Central memory CD8-positive, alpha-beta T cell (primary cell): Measurements from ENCODE around the gene SMAD5.

Source experiments
- ATAC-seq: fragments of 150-1000 bp; cut with Tn5 transposase; replicated peaks from 2 replicates; pipeline ENCODE4 v1.10.0; 2022; ENCODE audit warnings: mild to moderate bottlenecking, moderate FRiP score, moderate number of reproducible peaks; ENCODE audit not compliant: poor library complexity, severe bottlenecking; ENCODE audit errors: extremely low read depth
- DNase-seq, 2 donors: peaks; one replicate each; pipeline ENCODE4 v3.0.0; 2021; ENCODE audit warnings: low spot score in 2 of 2
- H3K27ac Mint-ChIP-seq: one replicate; pipeline ENCODE4 v1.8.0; 2022; ENCODE audit warnings: low read depth, mild to moderate bottlenecking, moderate library complexity, mixed read lengths
- H3K27me3 Mint-ChIP-seq: one replicate; pipeline ENCODE4 v1.8.0; 2022; ENCODE audit warnings: mixed read lengths
- H3K36me3 Mint-ChIP-seq: one replicate; pipeline ENCODE4 v1.8.0; 2022; ENCODE audit warnings: mild to moderate bottlenecking, moderate library complexity, mixed read lengths; ENCODE audit not compliant: insufficient read depth
- H3K4me1 Mint-ChIP-seq: one replicate; pipeline ENCODE4 v1.8.0; 2022; ENCODE audit warnings: mixed read lengths
- H3K4me3 Mint-ChIP-seq: one replicate; pipeline ENCODE4 v1.8.0; 2022; ENCODE audit warnings: mild to moderate bottlenecking, moderate library complexity, mixed read lengths
- H3K9me3 Mint-ChIP-seq: one replicate; pipeline ENCODE4 v1.8.0; 2022; ENCODE audit warnings: mixed read lengths

The SMAD5 gene

DNA sequence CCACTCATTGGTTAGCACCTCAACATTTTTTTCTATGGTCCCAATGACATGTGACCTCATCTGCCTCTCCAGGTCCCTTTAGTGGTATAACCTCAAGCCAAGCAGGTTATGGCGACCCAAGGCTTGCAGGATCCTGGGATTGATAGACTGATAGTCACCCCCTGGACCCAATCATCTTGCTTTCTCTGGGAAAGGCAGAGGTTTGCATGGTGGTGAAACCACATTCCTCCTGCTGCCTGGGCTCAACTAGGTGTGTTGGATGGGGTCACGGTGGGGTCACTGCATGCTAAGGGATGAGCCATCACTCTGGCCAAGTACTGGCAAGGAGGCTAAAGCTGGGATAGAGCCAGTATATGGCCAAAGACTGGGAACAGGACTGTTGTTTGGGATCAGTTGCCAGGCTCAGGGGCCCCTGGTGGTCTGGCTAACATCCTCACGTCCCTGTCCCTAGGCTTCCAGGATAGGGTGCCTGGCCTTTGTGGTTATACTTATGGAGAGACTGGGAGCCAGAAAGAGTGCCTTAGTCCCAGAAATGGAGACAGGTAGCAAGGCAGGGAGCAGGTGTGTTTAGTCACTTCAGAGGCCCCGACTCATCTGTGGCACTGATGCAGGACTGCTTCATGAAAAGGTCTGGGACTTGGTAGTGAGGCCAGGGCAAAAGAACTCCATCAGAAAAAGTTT lies 65.0 kb downstream of the SMAD5 start:
- no peak for ATAC-seq
- Mint-ChIP-seq H3K9me3 (no peaks in the 10 kb centered on the region), H3K36me3 (no peaks in the 10 kb centered on the region), H3K4me1 (no peaks in the 10 kb centered on the region), H3K27me3 (peaks cover 78% of the 10 kb centered on the region), H3K27ac (no peak overlapping the region), H3K4me3 (no peak overlapping the region)
- DNase-seq = no peak

GRCh38 chr5:136198453-136198852 lies 65.8 kb downstream of the SMAD5 start:
- Mint-ChIP-seq H3K4me3 (no peak overlapping the region), H3K4me1 (no peaks in the 10 kb centered on the region), H3K9me3 (no peaks in the 10 kb centered on the region), H3K36me3 (no peaks in the 10 kb centered on the region), H3K27ac (no peak overlapping the region), H3K27me3 (peaks cover 85% of the 10 kb centered on the region)
- ATAC-seq (no peak), DNase-seq (no peak)

GRCh38 chr5:136199408-136199807 lies 66.8 kb downstream of the SMAD5 start:
- H3K36me3 Mint-ChIP-seq = no peaks in the 10 kb centered on the region
- no peaks in the 10 kb centered on the region for H3K9me3 Mint-ChIP-seq
- H3K27me3 Mint-ChIP-seq = peaks cover 85% of the 10 kb centered on the region
- DNase-seq (no peak), ATAC-seq (no peak)
- no peaks in the 10 kb centered on the region for H3K4me1 Mint-ChIP-seq
- no peak overlapping the region for H3K27ac Mint-ChIP-seq
- no peak overlapping the region for H3K4me3 Mint-ChIP-seq

GRCh38 chr5:136200130-136200529 lies 67.5 kb downstream of the SMAD5 start:
- no peak for DNase-seq
- no peak for ATAC-seq
- Mint-ChIP-seq H3K9me3 (no peaks in the 10 kb centered on the region), H3K27me3 (peaks cover 79% of the 10 kb centered on the region), H3K36me3 (no peaks in the 10 kb centered on the region), H3K4me1 (no peaks in the 10 kb centered on the region), H3K27ac (no peak overlapping the region), H3K4me3 (no peak overlapping the region)

- DNase-seq (no peak), ATAC-seq (no peak)
- Mint-ChIP-seq H3K27ac (no peak overlapping the region), H3K4me3 (no peak overlapping the region), H3K27me3 (peaks cover 73% of the 10 kb centered on the region), H3K36me3 (no peaks in the 10 kb centered on the region), H3K4me1 (no peaks in the 10 kb centered on the region), H3K9me3 (no peaks in the 10 kb centered on the region)
These were observed 68.1 kb downstream of the SMAD5 start for GRCh38 chr5:136200761-136201160.

DNA sequence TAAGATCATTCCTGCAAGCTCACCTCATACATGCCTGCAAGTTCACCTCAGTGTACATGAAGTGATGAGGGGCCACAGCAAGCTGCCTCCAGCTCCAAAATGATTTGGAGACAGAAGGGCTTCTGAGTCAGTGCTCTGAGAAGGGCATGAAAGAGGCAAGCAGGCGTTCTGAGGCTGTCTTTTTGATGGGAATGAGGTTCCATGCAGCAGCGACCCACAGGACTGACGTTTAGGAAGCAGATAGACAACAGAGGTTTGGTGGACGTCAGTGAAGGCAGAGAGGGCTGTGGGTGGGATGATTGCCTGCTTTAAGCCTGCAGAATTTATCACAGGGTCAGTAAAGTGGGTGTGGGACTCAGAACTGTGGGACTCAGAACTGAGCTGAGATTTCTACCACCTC lies 69.2 kb downstream of the SMAD5 start:
- H3K4me3 Mint-ChIP-seq = no peak overlapping the region
- no peak overlapping the region for H3K27ac Mint-ChIP-seq
- no peaks in the 10 kb centered on the region for H3K4me1 Mint-ChIP-seq
- H3K27me3 Mint-ChIP-seq = peaks cover 73% of the 10 kb centered on the region
- DNase-seq = no peak
- H3K36me3 Mint-ChIP-seq = no peaks in the 10 kb centered on the region
- no peak for ATAC-seq
- no peaks in the 10 kb centered on the region for H3K9me3 Mint-ChIP-seq

DNA sequence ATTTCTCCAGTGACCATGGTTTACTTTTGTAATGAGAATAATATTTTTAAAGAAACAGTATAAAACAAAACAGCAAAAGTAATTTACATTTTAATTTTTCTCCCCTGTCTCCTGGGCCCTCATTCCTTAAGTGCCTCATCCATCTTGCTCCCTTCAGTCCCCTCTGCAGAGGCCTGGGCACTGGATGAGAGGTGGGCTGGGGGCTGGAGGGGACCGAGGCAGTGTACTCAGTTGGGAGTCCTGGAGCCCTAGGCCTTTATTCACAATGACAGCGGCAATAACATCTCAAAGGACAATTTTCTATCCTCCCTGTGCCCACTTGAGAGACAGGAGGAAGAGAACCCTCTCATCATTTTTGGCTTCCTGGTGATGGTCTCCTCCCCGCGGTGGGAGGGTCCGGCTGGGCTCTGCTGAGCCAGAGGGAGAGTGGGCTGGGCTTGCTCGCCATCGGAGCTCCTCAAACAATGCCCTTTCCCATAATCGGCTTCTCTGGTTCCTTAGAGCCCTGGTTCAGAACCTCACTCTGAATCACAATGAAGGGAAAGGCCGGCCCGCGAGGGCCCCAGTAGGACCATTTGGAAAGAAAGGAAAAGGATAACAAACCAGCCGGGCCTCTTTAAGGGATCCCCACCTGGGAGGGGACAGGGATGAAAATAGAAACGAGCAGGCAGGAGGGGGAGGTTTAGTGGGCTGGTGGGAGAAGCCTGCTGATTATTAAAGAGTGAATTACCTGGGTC lies 70.0 kb downstream of the SMAD5 start:
- Mint-ChIP-seq H3K4me3 (no peak overlapping the region), H3K27ac (no peak overlapping the region)
- no peak for DNase-seq

DNA sequence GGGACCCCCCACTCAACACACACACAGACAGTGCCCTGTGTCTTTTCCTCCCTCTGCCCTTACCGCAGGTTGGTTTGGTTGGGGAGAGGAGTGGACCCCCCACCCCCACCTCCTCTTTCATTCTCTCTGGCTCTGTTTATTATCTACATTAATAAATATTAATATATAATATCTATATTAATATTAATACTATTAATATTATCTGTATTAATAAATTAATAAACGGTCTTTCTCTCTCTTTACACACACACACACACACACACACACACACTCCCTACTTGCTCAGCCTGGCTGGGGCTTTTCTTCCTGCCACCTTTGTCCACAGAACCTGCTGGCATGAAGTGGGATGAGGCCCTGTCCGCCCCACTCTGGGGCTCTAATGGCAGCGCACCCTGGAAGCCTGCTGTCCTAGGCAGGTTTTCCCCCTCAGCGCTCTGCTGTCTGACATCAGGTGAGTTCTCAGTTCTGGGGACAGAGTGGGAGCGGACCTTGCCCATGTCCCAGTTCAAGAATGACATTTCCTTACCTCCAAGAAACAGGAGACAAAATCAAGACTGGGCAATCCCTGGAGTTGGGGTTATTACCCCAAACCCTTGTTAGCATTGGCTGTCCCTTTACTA lies 70.8 kb downstream of the SMAD5 start:
- Mint-ChIP-seq H3K9me3 (no peaks in the 10 kb centered on the region), H3K27ac (no peak overlapping the region), H3K4me3 (no peak overlapping the region), H3K36me3 (no peaks in the 10 kb centered on the region), H3K4me1 (no peaks in the 10 kb centered on the region), H3K27me3 (peaks cover 73% of the 10 kb centered on the region)
- no peak for DNase-seq
- ATAC-seq = no peak

More for the DNA sequence above, 70.0 kb downstream of the SMAD5 start:
- H3K27me3 Mint-ChIP-seq = peaks cover 73% of the 10 kb centered on the region
- no peaks in the 10 kb centered on the region for H3K4me1 Mint-ChIP-seq
- H3K36me3 Mint-ChIP-seq = no peaks in the 10 kb centered on the region
- H3K9me3 Mint-ChIP-seq = no peaks in the 10 kb centered on the region
- no peak for ATAC-seq

DNA sequence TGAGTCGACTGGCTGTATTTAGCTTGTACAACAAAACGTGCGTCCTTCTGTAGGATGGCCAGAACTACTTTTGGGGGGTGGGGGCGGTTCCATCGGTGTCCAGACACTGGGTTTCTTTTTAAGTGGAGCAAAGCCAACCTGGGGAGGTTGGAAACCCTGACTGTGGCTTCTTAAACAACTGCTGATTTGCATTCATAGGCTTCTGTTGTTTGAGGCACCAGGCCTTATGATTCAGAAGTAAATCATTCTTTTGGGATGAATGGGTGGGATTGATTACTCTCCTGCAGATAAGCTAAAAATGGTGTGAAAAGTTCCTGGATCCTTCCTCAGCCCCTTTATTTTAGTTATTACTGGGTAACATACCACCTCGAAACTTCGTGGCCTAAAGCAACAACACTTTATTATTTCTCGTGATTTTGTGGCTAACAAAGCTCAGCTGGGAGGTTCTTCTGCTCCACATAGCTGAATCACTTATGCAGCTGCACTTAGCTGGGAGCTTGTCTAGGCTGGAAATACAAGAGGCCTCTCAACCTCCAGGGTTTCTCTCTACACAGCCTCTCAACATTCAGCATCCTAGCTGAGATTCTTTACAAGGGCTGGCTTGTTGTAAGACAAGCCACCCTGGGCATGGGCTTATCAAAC lies 72.5 kb downstream of the SMAD5 start:
- H3K27me3 Mint-ChIP-seq = peaks cover 72% of the 10 kb centered on the region
- ATAC-seq (no peak), DNase-seq (no peak)
- H3K4me1 Mint-ChIP-seq = no peaks in the 10 kb centered on the region
- peaks cover 2% of the 10 kb centered on the region for H3K36me3 Mint-ChIP-seq
- H3K9me3 Mint-ChIP-seq = no peaks in the 10 kb centered on the region
- H3K4me3 Mint-ChIP-seq = no peak overlapping the region
- no peak overlapping the region for H3K27ac Mint-ChIP-seq

DNA sequence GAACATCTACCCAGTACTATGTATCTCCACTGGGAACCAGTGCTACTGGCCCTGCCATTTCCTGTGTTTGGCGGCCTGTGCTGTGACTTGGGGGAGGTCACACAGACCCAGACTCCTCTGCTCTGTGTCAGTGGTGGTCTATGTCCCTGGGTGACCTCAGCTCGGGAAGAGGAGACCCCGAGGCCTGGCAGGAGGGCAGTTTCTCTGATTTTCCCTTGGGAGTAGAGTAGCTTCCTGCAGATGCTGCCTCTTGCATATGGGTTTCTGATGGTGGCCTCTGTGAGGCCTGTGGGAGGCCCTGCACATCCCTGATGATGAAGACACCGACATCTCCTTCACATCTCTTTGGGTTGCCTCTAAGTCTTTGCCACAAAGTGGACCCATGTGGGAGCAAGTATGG lies 73.3 kb downstream of the SMAD5 start:
- Mint-ChIP-seq H3K36me3 (peaks cover 2% of the 10 kb centered on the region), H3K27ac (no peak overlapping the region), H3K4me3 (no peak overlapping the region), H3K27me3 (peaks cover 77% of the 10 kb centered on the region), H3K9me3 (no peaks in the 10 kb centered on the region), H3K4me1 (no peaks in the 10 kb centered on the region)
- DNase-seq (no peak), ATAC-seq (no peak)

DNA sequence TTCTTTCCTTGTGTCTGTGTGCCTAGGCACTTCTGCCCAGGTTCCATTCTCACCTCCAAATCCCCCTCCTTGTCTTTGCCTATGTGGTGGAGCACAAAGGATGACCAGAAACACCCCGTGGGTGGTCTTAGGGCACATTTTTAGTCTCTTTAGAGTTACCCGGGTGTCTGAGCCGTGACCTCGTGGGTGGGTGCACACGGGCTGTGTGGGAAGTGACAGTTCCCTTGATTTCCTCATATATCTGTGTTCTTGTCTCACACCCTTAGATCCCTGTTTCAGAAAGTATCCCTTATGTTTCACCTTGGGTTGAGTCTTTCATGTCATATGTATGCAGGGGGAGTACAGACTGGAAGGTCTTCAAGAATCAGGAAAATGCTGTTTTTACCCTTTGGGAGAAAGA lies 73.7 kb downstream of the SMAD5 start:
- H3K36me3 Mint-ChIP-seq = peaks cover 2% of the 10 kb centered on the region

GRCh38 chr5:136207631-136208030 lies 75.0 kb downstream of the SMAD5 start:
- DNase-seq = no peak
- no peak overlapping the region for H3K4me3 Mint-ChIP-seq
- peaks cover 80% of the 10 kb centered on the region for H3K27me3 Mint-ChIP-seq
- no peak for ATAC-seq
- no peak overlapping the region for H3K27ac Mint-ChIP-seq
- peaks cover 3% of the 10 kb centered on the region for H3K4me1 Mint-ChIP-seq
- peaks cover 2% of the 10 kb centered on the region for H3K36me3 Mint-ChIP-seq
- no peaks in the 10 kb centered on the region for H3K9me3 Mint-ChIP-seq

More for the DNA sequence above, 73.7 kb downstream of the SMAD5 start:
- no peak for ATAC-seq
- no peaks in the 10 kb centered on the region for H3K4me1 Mint-ChIP-seq
- no peak overlapping the region for H3K27ac Mint-ChIP-seq
- no peaks in the 10 kb centered on the region for H3K9me3 Mint-ChIP-seq
- H3K27me3 Mint-ChIP-seq = peaks cover 78% of the 10 kb centered on the region
- no peak overlapping the region for H3K4me3 Mint-ChIP-seq
- DNase-seq = no peak
